Left lung (tissue), 10 donors: ENCODE data around the gene ARHGDIG. TPM values are rescaled to one million over a fixed set of nuclear protein-coding genes. Genes with fewer than 3 reads are reported as not detected.

Source experiments
- ATAC-seq: fragments of 200-7000 bp; cut with Tn5 transposase; one replicate; pipeline ENCODE4 v1.9.1; 2020; ENCODE audit warnings: moderate library complexity
- DNase-seq, 4 donors: peaks; one replicate each; pipeline ENCODE4 v3.0.0-alpha.2; 2013 to 2020
- H3K27ac ChIP-seq, 2 donors: fragments of 200-600 bp; sonication (generic) in 1 of 2; one replicate each; pipeline versions ENCODE4 v1.5.0 to v1.8.0; 2020 to 2021
- H3K27me3 ChIP-seq, 2 donors: fragments of 200-600 bp; sonication (generic) in 1 of 2; one replicate each; pipeline versions ENCODE4 v1.5.0 to v1.8.0; 2020 to 2021
- H3K36me3 ChIP-seq, 2 donors: fragments of 200-600 bp; sonication (generic) in 1 of 2; one replicate each; pipeline versions ENCODE4 v1.5.0 to v1.8.0; 2020 to 2021
- H3K4me1 ChIP-seq, 2 donors: fragments of 200-600 bp; one replicate each; pipeline ENCODE4 v1.8.0; 2021
- H3K4me3 ChIP-seq, 2 donors: fragments of 200-600 bp; sonication (generic) in 1 of 2; one replicate each; pipeline versions ENCODE4 v1.5.0 to v1.8.0; 2020 to 2021; ENCODE audit warnings: mild to moderate bottlenecking in 1 of 2
- H3K9me3 ChIP-seq, 2 donors: fragments of 200-600 bp; sonication (generic) in 1 of 2; one replicate each; pipeline versions ENCODE4 v1.5.0 to v1.8.0; 2020 to 2021
- intact Hi-C, 2 donors: fragments of 100-400 bp; cut with DNase I; formaldehyde crosslinking; loops; one replicate each; pipeline versions ENCODE4 v1.11.2 to v1.14.2; 2022
- polyA plus RNA-seq, 6 donors: library from polyadenylated mRNA; unstranded; fragments of 120-200 nt; gene quantifications; one replicate each; pipeline ENCODE4 v1.2.1, GENCODE V29; 2013; ENCODE audit not compliant: insufficient read length in 6 of 6
- total RNA-seq, 2 donors: library from RNA; stranded (reverse); fragmentation: NEBNext Ultra II Directional; extraction: Animal tissue kit (Norgen Biotek cat#: 25700); gene quantifications; one replicate each; pipeline ENCODE4 v1.2.1, GENCODE V29; 2021
- TF ChIP-seq, protein P1 (sequence below), 2 donors: fragments of 200-600 bp; sonication (generic) in 1 of 2; IDR thresholded peaks; one replicate each; pipeline versions ENCODE4 v1.5.0 to v1.8.0; 2021; ENCODE audit warnings: antibody characterized with exemption in 2 of 2
- donor health status: DM: no; HTN: yes; CAD: no.
- donor health status: DM: no; HTN: no; CAD: no.

Gene ARHGDIG
- total and polyA plus RNA-seq, 8 donors, result 0.52 to 2.6 (median 1.0) TPM; not detected in 1

DNA sequence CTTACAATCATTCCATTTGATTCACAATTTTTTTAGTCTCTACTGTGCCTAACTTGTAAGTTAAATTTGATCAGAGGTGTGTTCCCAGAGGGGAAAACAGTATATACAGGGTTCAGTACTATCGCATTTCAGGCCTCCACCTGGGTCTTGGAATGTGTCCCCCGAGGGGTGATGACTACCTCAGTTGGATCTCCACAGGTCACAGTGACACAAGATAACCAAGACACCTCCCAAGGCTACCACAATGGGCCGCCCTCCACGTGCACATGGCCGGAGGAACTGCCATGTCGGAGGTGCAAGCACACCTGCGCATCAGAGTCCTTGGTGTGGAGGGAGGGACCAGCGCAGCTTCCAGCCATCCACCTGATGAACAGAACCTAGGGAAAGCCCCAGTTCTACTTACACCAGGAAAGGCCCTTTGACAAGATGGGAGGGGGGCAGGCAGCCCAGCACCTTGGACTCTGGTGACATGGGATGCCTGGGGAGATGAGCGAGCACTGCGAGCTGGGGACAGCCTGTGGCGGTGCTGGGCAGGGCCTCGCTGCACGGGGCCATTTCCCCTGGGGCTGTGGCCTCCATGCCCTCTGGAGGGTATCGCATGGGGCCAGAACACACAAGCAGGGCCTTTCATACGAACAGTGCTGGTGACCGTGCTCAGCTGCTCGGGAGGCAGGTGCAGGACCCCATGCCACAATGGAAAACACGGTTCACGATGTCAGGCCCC, 36.5 kb downstream of the ARHGDIG start:
- ATAC-seq, result no peak
- Histone ChIP-seq H3K27me3 (no peaks in the 10 kb centered on the region), H3K9me3 (no peaks in the 10 kb centered on the region), H3K4me3 (no peak overlapping the region), H3K4me1 (peaks cover 0 to 3% of the 10 kb centered on the region in 2 donors), H3K36me3 (peaks cover 0 to 54% of the 10 kb centered on the region in 2 donors), H3K27ac (no peak overlapping the region)
- DNase-seq, result no peak
- intact Hi-C loops, result no loop called here
- TF ChIP-seq, protein P1, sequence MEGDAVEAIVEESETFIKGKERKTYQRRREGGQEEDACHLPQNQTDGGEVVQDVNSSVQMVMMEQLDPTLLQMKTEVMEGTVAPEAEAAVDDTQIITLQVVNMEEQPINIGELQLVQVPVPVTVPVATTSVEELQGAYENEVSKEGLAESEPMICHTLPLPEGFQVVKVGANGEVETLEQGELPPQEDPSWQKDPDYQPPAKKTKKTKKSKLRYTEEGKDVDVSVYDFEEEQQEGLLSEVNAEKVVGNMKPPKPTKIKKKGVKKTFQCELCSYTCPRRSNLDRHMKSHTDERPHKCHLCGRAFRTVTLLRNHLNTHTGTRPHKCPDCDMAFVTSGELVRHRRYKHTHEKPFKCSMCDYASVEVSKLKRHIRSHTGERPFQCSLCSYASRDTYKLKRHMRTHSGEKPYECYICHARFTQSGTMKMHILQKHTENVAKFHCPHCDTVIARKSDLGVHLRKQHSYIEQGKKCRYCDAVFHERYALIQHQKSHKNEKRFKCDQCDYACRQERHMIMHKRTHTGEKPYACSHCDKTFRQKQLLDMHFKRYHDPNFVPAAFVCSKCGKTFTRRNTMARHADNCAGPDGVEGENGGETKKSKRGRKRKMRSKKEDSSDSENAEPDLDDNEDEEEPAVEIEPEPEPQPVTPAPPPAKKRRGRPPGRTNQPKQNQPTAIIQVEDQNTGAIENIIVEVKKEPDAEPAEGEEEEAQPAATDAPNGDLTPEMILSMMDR (IDR thresholded peaks at IDR 0.05), result no peak

DNA sequence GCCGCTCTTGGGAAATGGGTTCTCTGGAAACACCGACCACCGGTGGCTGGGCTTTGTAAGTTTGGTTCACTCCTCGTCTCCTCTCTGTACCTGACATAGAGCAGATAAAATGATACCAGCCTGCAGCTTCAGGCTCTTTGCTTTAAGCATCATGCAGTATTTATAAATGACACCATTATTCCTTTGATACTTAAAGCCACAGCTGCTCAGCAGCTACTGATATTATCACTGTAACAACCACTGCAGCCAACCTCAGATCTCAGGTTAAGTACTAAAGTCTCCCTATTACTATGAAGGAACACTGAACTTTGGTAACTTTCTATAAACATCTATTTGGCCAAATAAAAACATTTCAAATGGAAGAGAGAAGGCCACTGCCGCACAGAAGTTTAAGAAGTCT, 37.2 kb downstream of the ARHGDIG start:
- TF ChIP-seq, protein P1 (IDR thresholded peaks at IDR 0.05), result no peak
- intact Hi-C loops, result no loop called here
- Histone ChIP-seq H3K27me3 (no peaks in the 10 kb centered on the region), H3K9me3 (no peaks in the 10 kb centered on the region), H3K4me1 (peaks cover 0 to 3% of the 10 kb centered on the region in 2 donors), H3K36me3 (peaks cover 0 to 48% of the 10 kb centered on the region in 2 donors), H3K4me3 (no peak overlapping the region), H3K27ac (no peak overlapping the region)
- ATAC-seq, result no peak
- DNase-seq, result no peak

- H3K36me3 ChIP-seq, result peaks cover 0 to 38% of the 10 kb centered on the region in 2 donors
- H3K9me3 ChIP-seq, result no peaks in the 10 kb centered on the region
- no peak overlapping the region for H3K4me3 ChIP-seq
- TF ChIP-seq, protein P1 (IDR thresholded peaks at IDR 0.05), result no peak
- ATAC-seq, result no peak
- peaks cover 0 to 3% of the 10 kb centered on the region in 2 donors for H3K4me1 ChIP-seq
- no peak for DNase-seq
- intact Hi-C loops, result no loop called here
- no peaks in the 10 kb centered on the region for H3K27me3 ChIP-seq
- H3K27ac ChIP-seq, result no peak overlapping the region
Measured at GRCh38 chr16:318628-319027, 38.2 kb downstream of the ARHGDIG start.

DNA sequence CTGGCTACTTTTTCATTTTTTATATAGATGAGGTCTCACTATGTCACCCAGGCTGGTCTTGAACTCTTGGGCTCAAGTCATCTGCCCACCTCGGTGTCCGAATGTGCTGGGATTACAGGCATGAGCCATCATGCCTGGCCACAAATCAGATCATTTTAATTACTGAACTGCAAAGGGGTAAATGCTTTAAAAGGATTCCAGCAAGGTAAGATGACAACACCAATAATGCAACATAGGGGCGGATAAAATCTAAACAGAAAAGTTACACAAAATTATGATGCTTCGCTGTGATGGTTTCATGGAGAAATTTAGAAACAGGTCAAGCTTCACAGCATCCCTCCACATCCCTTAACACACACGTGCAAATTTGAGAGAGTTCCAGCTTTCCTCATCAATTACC, 39.8 kb downstream of the ARHGDIG start:
- ATAC-seq, result no peak
- intact Hi-C loops, result no loop called here

GRCh38 chr16:321532-321931, 41.1 kb downstream of the ARHGDIG start:
- no peak overlapping the region for H3K27ac ChIP-seq
- ATAC-seq (no peak), DNase-seq (no peak)
- peaks cover 0 to 27% of the 10 kb centered on the region in 2 donors for H3K36me3 ChIP-seq
- intact Hi-C loops, result no loop called here
- H3K4me3 ChIP-seq, result no peak overlapping the region
- TF ChIP-seq, protein P1 (IDR thresholded peaks at IDR 0.05), result no peak
- peaks cover 2 to 29% of the 10 kb centered on the region in 2 donors for H3K4me1 ChIP-seq
- no peaks in the 10 kb centered on the region for H3K27me3 ChIP-seq
- no peaks in the 10 kb centered on the region for H3K9me3 ChIP-seq

More for the DNA sequence above, 39.8 kb downstream of the ARHGDIG start:
- Histone ChIP-seq H3K36me3 (peaks cover 0 to 27% of the 10 kb centered on the region in 2 donors), H3K27ac (no peak overlapping the region), H3K4me3 (no peak overlapping the region), H3K9me3 (no peaks in the 10 kb centered on the region), H3K4me1 (peaks cover 0 to 16% of the 10 kb centered on the region in 2 donors), H3K27me3 (no peaks in the 10 kb centered on the region)
- DNase-seq, result no peak
- TF ChIP-seq, protein P1 (IDR thresholded peaks at IDR 0.05), result no peak
